ENCODE results near the gene TNKS1BP1. TPM values are rescaled to one million over a fixed set of nuclear protein-coding genes. Genes with fewer than 3 reads are reported as not detected.

The TNKS1BP1 gene
- total and polyA plus RNA-seq, 4 donors: 28.3 to 67.1 (median 47.0) TPM

DNA sequence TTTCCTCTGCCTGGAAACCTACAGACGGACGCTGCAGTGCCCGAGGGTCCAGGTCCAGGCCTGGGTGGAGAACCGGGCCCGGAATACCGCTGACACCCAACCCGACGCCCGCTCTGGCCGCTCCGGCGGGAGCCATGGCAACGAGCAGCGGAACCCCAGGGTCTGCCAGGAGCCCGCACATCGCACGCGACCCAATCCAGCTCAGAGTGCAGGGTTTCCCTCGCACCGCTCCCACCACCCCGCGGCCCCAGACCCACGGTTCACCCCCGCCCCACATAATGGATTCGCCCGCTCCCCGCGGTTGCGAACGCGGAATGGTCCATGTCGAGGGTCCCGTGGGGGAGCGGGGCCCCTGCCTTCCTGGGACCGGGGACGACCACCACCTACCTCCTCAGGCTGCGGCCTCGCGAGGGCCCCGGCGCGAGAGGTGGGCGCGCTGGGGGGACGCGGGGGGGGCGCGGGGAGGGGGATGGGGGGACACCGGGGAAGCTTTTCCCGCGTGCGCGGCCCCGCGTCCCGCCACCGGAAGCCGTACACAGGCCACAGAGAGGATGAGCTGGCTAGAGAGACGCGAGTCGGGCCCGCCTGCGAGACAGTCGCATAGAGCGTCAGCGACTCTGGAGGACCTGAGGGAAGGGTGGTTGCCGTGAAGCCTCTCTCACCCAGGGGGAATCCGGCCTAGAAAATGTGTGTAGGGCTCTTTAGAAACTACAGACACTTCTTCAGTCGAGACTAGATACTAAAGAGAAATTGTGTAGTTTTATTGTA lies 10.8 kb upstream of the TNKS1BP1 start, which contains the start of gene SSRP1:
TSS of gene SSRP1 (minus strand) at position 550 of the 768 bp plus-strand sequence. CDS start 771 bp downstream, outside the sequence.
- Histone ChIP-seq H3K27ac (ENCODE audit: low read depth in 1 of 2, low read length in 2 of 2) (peak within 1 kb of the TSS; percentile 65 to 78), H3K36me3 (ENCODE audit: control insufficient read depth in 4 of 4, insufficient read depth in 3 of 4, low read depth in 1 of 4, low read length in 3 of 4) (peaks cover 2 to 28% (median 22%) of the 10 kb centered on the region in 4 donors), H3K4me3 (ENCODE audit: low read depth in 1 of 3, low read length in 3 of 3) (peak within 1 kb of the TSS; percentile 74 to 90 (median 79)), H3K9ac (ENCODE audit: low read depth in 1 of 2, low read length in 2 of 2) (peak within 1 kb of the TSS; percentile 3 to 82), H3K4me1 (ENCODE audit: control insufficient read depth in 4 of 4, insufficient read depth in 4 of 4, low read length in 3 of 4) (peaks cover 2 to 18% (median 13%) of the 10 kb centered on the region in 4 donors), H3K9me3 (ENCODE audit: control insufficient read depth in 4 of 4, low read length in 3 of 4) (no peaks in the 10 kb centered on the region), H3K27me3 (ENCODE audit: control insufficient read depth in 4 of 4, insufficient read depth in 4 of 4, low read length in 3 of 4) (no peaks in the 10 kb centered on the region)
- WGBS: under 1% methylated on average over 69 of the region's 69 CpGs
- no peak for TF ChIP-seq RXRA (IDR thresholded peaks at IDR 0.05)
- no peak for TF ChIP-seq HNF4G (IDR thresholded peaks at IDR 0.05)
- TF ChIP-seq, protein P1, sequence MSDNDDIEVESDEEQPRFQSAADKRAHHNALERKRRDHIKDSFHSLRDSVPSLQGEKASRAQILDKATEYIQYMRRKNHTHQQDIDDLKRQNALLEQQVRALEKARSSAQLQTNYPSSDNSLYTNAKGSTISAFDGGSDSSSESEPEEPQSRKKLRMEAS (IDR thresholded peaks at IDR 0.05): no peak
- peak in 1 of 2 donors; percentile 80 for TF ChIP-seq GABPA (IDR thresholded peaks at IDR 0.05 in 1 of 2, conservative IDR thresholded peaks at IDR 0.05 in 1 of 2)
- TF ChIP-seq EGR1 (IDR thresholded peaks at IDR 0.05; ENCODE audit: low read depth in 2 of 2): no peak
- TF ChIP-seq FOXA2 (IDR thresholded peaks at IDR 0.05): no peak
- TF ChIP-seq JUND (IDR thresholded peaks at IDR 0.05): no peak
- TF ChIP-seq FOXA1 (IDR thresholded peaks at IDR 0.05): no peak
- peak; percentile 84 for TF ChIP-seq TAF1 (conservative IDR thresholded peaks at IDR 0.05)
- TF ChIP-seq, protein P2, sequence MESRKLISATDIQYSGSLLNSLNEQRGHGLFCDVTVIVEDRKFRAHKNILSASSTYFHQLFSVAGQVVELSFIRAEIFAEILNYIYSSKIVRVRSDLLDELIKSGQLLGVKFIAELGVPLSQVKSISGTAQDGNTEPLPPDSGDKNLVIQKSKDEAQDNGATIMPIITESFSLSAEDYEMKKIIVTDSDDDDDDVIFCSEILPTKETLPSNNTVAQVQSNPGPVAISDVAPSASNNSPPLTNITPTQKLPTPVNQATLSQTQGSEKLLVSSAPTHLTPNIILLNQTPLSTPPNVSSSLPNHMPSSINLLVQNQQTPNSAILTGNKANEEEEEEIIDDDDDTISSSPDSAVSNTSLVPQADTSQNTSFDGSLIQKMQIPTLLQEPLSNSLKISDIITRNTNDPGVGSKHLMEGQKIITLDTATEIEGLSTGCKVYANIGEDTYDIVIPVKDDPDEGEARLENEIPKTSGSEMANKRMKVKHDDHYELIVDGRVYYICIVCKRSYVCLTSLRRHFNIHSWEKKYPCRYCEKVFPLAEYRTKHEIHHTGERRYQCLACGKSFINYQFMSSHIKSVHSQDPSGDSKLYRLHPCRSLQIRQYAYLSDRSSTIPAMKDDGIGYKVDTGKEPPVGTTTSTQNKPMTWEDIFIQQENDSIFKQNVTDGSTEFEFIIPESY (IDR thresholded peaks at IDR 0.05): no peak
- TF ChIP-seq NR2F2 (IDR thresholded peaks at IDR 0.05): no peak
- TF ChIP-seq, protein P3, sequence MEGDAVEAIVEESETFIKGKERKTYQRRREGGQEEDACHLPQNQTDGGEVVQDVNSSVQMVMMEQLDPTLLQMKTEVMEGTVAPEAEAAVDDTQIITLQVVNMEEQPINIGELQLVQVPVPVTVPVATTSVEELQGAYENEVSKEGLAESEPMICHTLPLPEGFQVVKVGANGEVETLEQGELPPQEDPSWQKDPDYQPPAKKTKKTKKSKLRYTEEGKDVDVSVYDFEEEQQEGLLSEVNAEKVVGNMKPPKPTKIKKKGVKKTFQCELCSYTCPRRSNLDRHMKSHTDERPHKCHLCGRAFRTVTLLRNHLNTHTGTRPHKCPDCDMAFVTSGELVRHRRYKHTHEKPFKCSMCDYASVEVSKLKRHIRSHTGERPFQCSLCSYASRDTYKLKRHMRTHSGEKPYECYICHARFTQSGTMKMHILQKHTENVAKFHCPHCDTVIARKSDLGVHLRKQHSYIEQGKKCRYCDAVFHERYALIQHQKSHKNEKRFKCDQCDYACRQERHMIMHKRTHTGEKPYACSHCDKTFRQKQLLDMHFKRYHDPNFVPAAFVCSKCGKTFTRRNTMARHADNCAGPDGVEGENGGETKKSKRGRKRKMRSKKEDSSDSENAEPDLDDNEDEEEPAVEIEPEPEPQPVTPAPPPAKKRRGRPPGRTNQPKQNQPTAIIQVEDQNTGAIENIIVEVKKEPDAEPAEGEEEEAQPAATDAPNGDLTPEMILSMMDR (IDR thresholded peaks at IDR 0.05; ENCODE audit: low read depth, low read length, missing input control): no peak
- TF ChIP-seq, protein P4, sequence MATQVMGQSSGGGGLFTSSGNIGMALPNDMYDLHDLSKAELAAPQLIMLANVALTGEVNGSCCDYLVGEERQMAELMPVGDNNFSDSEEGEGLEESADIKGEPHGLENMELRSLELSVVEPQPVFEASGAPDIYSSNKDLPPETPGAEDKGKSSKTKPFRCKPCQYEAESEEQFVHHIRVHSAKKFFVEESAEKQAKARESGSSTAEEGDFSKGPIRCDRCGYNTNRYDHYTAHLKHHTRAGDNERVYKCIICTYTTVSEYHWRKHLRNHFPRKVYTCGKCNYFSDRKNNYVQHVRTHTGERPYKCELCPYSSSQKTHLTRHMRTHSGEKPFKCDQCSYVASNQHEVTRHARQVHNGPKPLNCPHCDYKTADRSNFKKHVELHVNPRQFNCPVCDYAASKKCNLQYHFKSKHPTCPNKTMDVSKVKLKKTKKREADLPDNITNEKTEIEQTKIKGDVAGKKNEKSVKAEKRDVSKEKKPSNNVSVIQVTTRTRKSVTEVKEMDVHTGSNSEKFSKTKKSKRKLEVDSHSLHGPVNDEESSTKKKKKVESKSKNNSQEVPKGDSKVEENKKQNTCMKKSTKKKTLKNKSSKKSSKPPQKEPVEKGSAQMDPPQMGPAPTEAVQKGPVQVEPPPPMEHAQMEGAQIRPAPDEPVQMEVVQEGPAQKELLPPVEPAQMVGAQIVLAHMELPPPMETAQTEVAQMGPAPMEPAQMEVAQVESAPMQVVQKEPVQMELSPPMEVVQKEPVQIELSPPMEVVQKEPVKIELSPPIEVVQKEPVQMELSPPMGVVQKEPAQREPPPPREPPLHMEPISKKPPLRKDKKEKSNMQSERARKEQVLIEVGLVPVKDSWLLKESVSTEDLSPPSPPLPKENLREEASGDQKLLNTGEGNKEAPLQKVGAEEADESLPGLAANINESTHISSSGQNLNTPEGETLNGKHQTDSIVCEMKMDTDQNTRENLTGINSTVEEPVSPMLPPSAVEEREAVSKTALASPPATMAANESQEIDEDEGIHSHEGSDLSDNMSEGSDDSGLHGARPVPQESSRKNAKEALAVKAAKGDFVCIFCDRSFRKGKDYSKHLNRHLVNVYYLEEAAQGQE (IDR thresholded peaks at IDR 0.05): peak; percentile 28
- TF ChIP-seq RAD21 (IDR thresholded peaks at IDR 0.05): peak in 1 of 2 donors; percentile 46
- TF ChIP-seq, protein P5, sequence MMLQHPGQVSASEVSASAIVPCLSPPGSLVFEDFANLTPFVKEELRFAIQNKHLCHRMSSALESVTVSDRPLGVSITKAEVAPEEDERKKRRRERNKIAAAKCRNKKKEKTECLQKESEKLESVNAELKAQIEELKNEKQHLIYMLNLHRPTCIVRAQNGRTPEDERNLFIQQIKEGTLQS (IDR thresholded peaks at IDR 0.05): no peak
- DNase-seq (ENCODE audit: low spot score): peak; percentile 84

Measured in liver (tissue), 9 donors.